ENCODE data around the gene BOLA2B.

Gene BOLA2B

DNA sequence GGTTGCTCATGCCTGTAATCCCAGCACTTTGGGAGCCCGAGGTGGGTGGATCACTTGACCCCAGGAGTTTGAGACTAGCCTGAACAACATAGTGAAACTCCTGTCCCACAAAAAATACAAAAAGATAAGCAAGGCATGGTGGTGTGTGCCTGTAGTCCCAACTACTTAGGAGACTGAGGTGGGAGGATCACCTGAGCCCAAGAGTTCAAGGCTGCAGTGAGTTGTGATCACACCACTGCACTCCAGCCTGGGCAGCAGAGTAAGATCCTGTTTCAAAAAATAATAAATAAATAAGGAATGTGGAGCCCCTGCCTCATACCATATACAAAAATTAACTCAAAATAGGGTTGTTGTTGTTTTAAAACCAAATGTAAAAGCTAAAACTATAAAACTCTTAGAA lies 36.3 kb downstream of the BOLA2B start:
- Mint-ChIP-seq H3K9me3 (peaks cover 3% of the 10 kb centered on the region), H3K27me3 (ENCODE audit: low read depth) (no peaks in the 10 kb centered on the region), H3K4me1 (no peaks in the 10 kb centered on the region), H3K36me3 (ENCODE audit: low read depth) (no peaks in the 10 kb centered on the region), H3K27ac (no peak overlapping the region), H3K4me3 (no peak overlapping the region)
- TF ChIP-seq, protein P1, sequence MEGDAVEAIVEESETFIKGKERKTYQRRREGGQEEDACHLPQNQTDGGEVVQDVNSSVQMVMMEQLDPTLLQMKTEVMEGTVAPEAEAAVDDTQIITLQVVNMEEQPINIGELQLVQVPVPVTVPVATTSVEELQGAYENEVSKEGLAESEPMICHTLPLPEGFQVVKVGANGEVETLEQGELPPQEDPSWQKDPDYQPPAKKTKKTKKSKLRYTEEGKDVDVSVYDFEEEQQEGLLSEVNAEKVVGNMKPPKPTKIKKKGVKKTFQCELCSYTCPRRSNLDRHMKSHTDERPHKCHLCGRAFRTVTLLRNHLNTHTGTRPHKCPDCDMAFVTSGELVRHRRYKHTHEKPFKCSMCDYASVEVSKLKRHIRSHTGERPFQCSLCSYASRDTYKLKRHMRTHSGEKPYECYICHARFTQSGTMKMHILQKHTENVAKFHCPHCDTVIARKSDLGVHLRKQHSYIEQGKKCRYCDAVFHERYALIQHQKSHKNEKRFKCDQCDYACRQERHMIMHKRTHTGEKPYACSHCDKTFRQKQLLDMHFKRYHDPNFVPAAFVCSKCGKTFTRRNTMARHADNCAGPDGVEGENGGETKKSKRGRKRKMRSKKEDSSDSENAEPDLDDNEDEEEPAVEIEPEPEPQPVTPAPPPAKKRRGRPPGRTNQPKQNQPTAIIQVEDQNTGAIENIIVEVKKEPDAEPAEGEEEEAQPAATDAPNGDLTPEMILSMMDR (IDR thresholded peaks at IDR 0.05; ENCODE audit: unreplicated experiment in 3 of 3): no peak

DNA sequence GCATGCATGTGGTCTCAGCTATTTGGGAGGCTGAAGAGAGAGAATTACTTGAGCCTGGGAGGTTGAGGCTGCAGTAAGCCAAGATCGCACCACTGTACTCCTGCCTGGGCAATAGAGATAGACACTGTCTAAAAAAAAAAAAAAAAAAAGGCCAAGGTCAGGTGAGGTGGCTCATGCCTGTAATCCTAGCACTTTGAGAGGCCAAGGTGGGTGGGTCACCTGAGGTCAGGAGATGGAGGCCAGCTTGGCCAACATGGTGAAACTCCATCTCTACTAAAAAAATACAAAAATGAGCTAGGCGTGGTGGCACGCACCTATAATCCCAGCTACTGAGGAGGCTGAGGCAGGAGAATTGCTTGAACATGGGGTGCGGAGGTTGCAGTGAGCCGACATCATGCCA lies 38.3 kb downstream of the BOLA2B start:
- Mint-ChIP-seq H3K27ac (no peak overlapping the region), H3K9me3 (peaks cover 5% of the 10 kb centered on the region), H3K36me3 (ENCODE audit: low read depth) (no peaks in the 10 kb centered on the region), H3K27me3 (ENCODE audit: low read depth) (no peaks in the 10 kb centered on the region), H3K4me3 (no peak overlapping the region), H3K4me1 (no peaks in the 10 kb centered on the region)
- TF ChIP-seq, protein P1 (IDR thresholded peaks at IDR 0.05; ENCODE audit: unreplicated experiment in 3 of 3): no peak

DNA sequence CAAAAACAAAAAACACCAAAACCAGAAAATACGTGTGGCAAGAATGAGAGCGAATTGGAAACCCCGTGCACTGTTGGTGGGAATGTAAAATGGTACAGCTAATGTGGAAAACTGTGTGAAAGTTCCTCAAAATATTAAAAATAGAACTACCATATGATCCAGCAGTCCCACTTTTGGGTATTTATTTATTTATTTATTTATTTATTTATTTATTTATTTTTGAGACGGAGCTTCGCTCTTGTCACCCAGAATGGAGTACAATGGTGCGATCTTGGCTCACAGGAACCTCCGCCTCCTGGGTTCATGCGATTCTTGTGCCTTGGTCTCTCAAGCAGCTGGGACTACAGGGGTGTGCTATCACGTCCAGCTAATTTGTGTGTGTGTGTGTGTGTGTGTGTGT lies 40.9 kb downstream of the BOLA2B start:
- no peaks in the 10 kb centered on the region for H3K36me3 Mint-ChIP-seq (ENCODE audit: low read depth)
- peaks cover 15% of the 10 kb centered on the region for H3K9me3 Mint-ChIP-seq
- no peaks in the 10 kb centered on the region for H3K27me3 Mint-ChIP-seq (ENCODE audit: low read depth)
- TF ChIP-seq, protein P1 (IDR thresholded peaks at IDR 0.05; ENCODE audit: unreplicated experiment in 3 of 3): no peak
- H3K27ac Mint-ChIP-seq: no peak overlapping the region
- no peak overlapping the region for H3K4me3 Mint-ChIP-seq
- H3K4me1 Mint-ChIP-seq: no peaks in the 10 kb centered on the region

DNA sequence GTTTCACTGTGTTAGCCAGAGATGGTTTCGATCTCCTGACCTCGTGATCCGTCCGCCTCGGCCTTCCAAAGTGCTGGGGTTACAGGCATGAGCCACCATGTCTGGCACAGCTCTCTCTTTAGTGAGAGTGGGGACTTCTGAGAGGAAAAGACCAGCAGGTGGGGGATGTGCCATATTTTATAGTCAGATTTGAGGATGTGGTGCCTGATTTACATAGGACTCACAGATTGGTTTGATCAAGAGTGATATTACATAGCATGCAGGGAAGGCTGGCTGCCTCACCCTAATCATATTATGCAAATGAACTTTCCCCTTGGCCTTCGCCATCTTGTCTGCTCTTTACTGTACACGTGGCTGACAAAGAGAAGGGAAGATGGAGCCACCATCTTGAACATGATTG lies 42.4 kb downstream of the BOLA2B start:
- H3K27me3 Mint-ChIP-seq (ENCODE audit: low read depth): no peaks in the 10 kb centered on the region
- TF ChIP-seq, protein P1 (IDR thresholded peaks at IDR 0.05; ENCODE audit: unreplicated experiment in 3 of 3): no peak
- no peak overlapping the region for H3K27ac Mint-ChIP-seq
- no peaks in the 10 kb centered on the region for H3K36me3 Mint-ChIP-seq (ENCODE audit: low read depth)
- peaks cover 15% of the 10 kb centered on the region for H3K9me3 Mint-ChIP-seq
- no peak overlapping the region for H3K4me3 Mint-ChIP-seq
- no peaks in the 10 kb centered on the region for H3K4me1 Mint-ChIP-seq

DNA sequence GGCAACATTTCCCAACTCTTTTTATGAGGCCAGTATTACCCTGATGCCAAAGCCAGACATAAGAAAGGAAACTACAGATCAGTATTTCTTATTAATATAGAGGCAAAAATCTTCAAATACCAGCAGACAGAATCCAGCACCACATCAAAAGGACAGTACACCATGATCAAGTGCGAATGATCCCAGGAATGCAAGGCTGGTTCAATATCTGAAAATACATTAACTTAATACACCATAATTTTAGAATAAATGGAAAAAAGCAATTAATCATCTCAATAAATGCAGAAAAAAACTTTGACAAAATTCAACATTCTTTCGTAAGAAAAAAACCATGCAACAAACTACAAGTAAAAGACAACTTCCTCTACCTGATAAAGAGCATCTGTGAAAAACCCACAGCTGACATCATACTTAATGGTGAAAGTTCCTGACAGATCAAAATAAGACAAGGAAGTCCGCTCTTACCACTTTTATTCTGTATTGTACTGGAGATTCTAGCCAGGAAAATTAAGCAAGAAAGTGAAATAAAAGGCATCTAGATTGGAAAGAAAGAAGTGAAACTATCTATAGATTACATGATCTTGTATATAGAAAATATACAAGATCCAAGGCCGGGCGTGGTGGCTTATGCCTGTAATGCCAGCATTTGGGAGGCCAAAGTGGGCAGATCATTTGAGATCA lies 44.1 kb downstream of the BOLA2B start:
- Mint-ChIP-seq H3K4me3 (no peak overlapping the region), H3K27me3 (ENCODE audit: low read depth) (no peaks in the 10 kb centered on the region), H3K36me3 (ENCODE audit: low read depth) (no peaks in the 10 kb centered on the region), H3K27ac (no peak overlapping the region), H3K4me1 (no peaks in the 10 kb centered on the region), H3K9me3 (peaks cover 19% of the 10 kb centered on the region)
- TF ChIP-seq, protein P1 (IDR thresholded peaks at IDR 0.05; ENCODE audit: unreplicated experiment in 3 of 3): no peak

DNA sequence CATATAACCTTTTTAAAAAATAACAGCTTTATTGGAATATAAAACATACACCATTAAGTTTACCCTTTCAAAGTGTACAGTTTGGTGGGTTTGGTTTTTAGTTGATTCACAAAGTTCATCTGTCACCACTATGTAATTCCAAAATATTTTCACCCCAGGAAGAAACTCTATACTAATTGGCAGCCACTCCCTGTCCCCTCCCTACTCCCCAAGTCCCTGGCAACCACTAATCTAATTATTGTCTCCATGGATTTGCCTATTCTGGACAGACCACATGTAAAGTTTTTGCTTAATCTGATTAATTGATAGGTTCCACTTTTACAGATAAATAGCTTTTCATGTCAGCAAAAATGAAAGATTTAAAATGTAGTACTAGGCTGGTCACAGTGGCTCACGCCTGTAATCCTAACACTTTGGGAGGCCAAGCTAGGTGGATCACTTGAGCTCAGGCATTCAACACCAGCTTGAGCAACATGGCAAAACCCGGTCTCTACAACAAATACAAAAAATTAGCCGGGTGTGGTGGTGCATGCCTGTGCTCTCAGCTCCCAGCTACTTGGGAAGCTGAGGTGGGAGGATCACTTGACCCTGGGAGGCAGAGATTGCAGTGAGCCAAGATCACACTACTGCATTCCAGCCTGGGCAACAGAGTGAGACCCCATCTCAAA lies 45.5 kb downstream of the BOLA2B start:
- Mint-ChIP-seq H3K36me3 (ENCODE audit: low read depth) (no peaks in the 10 kb centered on the region), H3K4me1 (no peaks in the 10 kb centered on the region), H3K27ac (no peak overlapping the region), H3K9me3 (peaks cover 16% of the 10 kb centered on the region), H3K27me3 (ENCODE audit: low read depth) (peaks cover 4% of the 10 kb centered on the region), H3K4me3 (no peak overlapping the region)
- TF ChIP-seq, protein P1 (IDR thresholded peaks at IDR 0.05; ENCODE audit: unreplicated experiment in 3 of 3): no peak

Measured in nephron (organoid).